Neural cell (in vitro differentiated cells): Measurements from ENCODE around the gene PSMC4. TPM values are rescaled to one million over a fixed set of nuclear protein-coding genes. Genes with fewer than 3 reads are reported as not detected.

Experiments used
- H2AFZ ChIP-seq: fragments of 200-600, 300-800 bp; sonication (generic), shearing (Covaris generic); 2 replicates; pipeline ENCODE4 v1.6.0; 2014; ENCODE audit warnings: low read depth, mild to moderate bottlenecking, antibody characterized with exemption, low read length, moderate library complexity
- H3F3A ChIP-seq: fragments of 200-600 bp; shearing (Covaris generic); 2 replicates; pipeline ENCODE4 v1.6.1; 2016; ENCODE audit warnings: mild to moderate bottlenecking, moderate library complexity, mixed read lengths, antibody characterized with exemption, low read length; ENCODE audit not compliant: insufficient read depth, poor library complexity, severe bottlenecking
- H3K27ac ChIP-seq: fragments of 200-600, 300-800 bp; sonication (generic), shearing (Covaris generic); 2 replicates; pipeline ENCODE4 v1.5.1; 2014; ENCODE audit warnings: mild to moderate bottlenecking, low read length, moderate library complexity
- H3K27me3 ChIP-seq: fragments of 300-800, 200-600 bp; sonication (generic), shearing (Covaris generic); 2 replicates; pipeline ENCODE4 v1.6.0; 2014; ENCODE audit warnings: mild to moderate bottlenecking, low read depth, low read length, moderate library complexity; ENCODE audit not compliant: insufficient read depth
- H3K36me3 ChIP-seq: fragments of 300-800, 200-600 bp; sonication (generic), shearing (Covaris generic); 2 replicates; pipeline ENCODE4 v1.5.1; 2014; ENCODE audit warnings: mild to moderate bottlenecking, antibody characterized with exemption, low read length, moderate library complexity; ENCODE audit not compliant: insufficient read depth
- H3K4me2 ChIP-seq: fragments of 300-800, 200-600 bp; sonication (generic), shearing (Covaris generic); 2 replicates; pipeline ENCODE4 v1.6.0; 2014; ENCODE audit warnings: mild to moderate bottlenecking, low read length
- H3K4me3 ChIP-seq: fragments of 300-800, 200-600 bp; sonication (generic), shearing (Covaris generic); 2 replicates; pipeline ENCODE4 v1.5.1; 2014; ENCODE audit warnings: mild to moderate bottlenecking, low read length, moderate library complexity
- H3K79me2 ChIP-seq: fragments of 200-600 bp; shearing (Covaris generic); replicated peaks from 2 replicates; pipeline ENCODE4 v1.6.0; 2014; ENCODE audit warnings: mild to moderate bottlenecking, low read length, moderate library complexity; ENCODE audit not compliant: insufficient read depth
- H3K9ac ChIP-seq: fragments of 300-800, 200-600 bp; sonication (generic), shearing (Covaris generic); 2 replicates; pipeline ENCODE4 v1.6.1; 2016; ENCODE audit warnings: mild to moderate bottlenecking, low read length, mixed read lengths
- H3K9me2 ChIP-seq: fragments of 200-600 bp; shearing (Covaris generic); 2 replicates; pipeline ENCODE4 v1.6.1; 2016; ENCODE audit warnings: mild to moderate bottlenecking, low read length, mixed read lengths; ENCODE audit not compliant: insufficient read depth
- H3K9me3 ChIP-seq: fragments of 200-600, 300-800 bp; sonication (generic), shearing (Covaris generic); 2 replicates; pipeline ENCODE4 v1.6.1; 2016; ENCODE audit warnings: mild to moderate bottlenecking, mixed run types, low read length, moderate library complexity, mixed read lengths
- H4K20me1 ChIP-seq: fragments of 200-600 bp; shearing (Covaris generic); 2 replicates; pipeline ENCODE4 v1.6.1; 2016; ENCODE audit warnings: mild to moderate bottlenecking, mixed run types; ENCODE audit not compliant: insufficient read depth
- CTCF ChIP-seq: fragments of 450-650 bp; IDR thresholded peaks from 2 replicates; pipeline ENCODE4 v1.5.1; 2014; ENCODE audit warnings: antibody characterized with exemption, mild to moderate bottlenecking, moderate library complexity; ENCODE audit not compliant: poor library complexity, severe bottlenecking
- EP300 ChIP-seq: fragments of 450-650 bp; conservative IDR thresholded peaks from 2 replicates; pipeline ENCODE4 v1.6.1; 2014; ENCODE audit warnings: antibody characterized with exemption, mild to moderate bottlenecking, moderate library complexity; ENCODE audit not compliant: poor library complexity, severe bottlenecking
- EZH2 ChIP-seq: fragments of 200-600, 300-800 bp; shearing (Covaris generic), sonication (generic); IDR thresholded peaks from 2 replicates; pipeline ENCODE4 v1.6.1; 2014; ENCODE audit warnings: antibody characterized with exemption, low read length, borderline replicate concordance, mild to moderate bottlenecking; ENCODE audit not compliant: insufficient read depth, poor library complexity, severe bottlenecking
- MXI1 ChIP-seq: fragments of 450-650 bp; conservative IDR thresholded peaks from 2 replicates; pipeline ENCODE4 v1.6.1; 2014; ENCODE audit warnings: antibody characterized with exemption, mild to moderate bottlenecking; ENCODE audit not compliant: poor library complexity, severe bottlenecking
- POLR2AphosphoS5 ChIP-seq: IDR thresholded peaks from 2 replicates; pipeline ENCODE4 v1.6.1; 2012
- RAD21 ChIP-seq: fragments of 450-650 bp; conservative IDR thresholded peaks from 2 replicates; pipeline ENCODE4 v1.6.1; 2014; ENCODE audit warnings: antibody characterized with exemption, mild to moderate bottlenecking, moderate library complexity
- REST ChIP-seq: IDR thresholded peaks from 2 replicates; pipeline ENCODE4 v1.6.1; 2012; ENCODE audit warnings: borderline replicate concordance
- SMC3 ChIP-seq: fragments of 450-650 bp; conservative IDR thresholded peaks from 2 replicates; pipeline ENCODE4 v1.6.1; 2014; ENCODE audit warnings: antibody characterized with exemption, mild to moderate bottlenecking, moderate library complexity; ENCODE audit not compliant: poor library complexity
- TAF1 ChIP-seq: IDR thresholded peaks from 2 replicates; pipeline ENCODE4 v1.6.1; 2012; ENCODE audit warnings: low read depth
- polyA plus RNA-seq: library from polyadenylated mRNA; depleted of rRNA; stranded (reverse); fragments of >200 nt; gene quantifications from 2 replicates; pipeline ENCODE4 v1.2.3, GENCODE V29; 2014

Gene PSMC4
- polyA plus RNA-seq, 1 donor from 2014 or later, result 151 TPM

DNA sequence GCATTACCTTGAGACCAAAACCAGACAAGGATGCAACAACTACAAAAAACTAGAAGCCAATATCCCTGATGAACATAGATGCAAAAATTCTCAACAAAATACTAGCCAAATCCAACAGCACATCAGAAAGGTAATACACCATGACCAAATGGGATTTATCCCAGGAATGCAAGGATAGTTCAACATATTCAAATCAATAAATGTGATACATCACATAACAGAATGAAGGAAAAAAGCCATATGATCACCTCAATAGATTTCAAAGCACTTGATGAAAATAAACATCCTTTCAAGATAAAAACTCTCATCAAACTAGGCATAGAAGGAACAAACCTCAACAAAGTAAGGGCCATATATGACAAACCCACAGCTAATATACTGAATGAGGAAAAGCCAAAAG is 15.7 kb downstream of the PSMC4 start:
- Histone ChIP-seq H3K36me3 (no peaks in the 10 kb centered on the region), H2AFZ (no peak overlapping the region), H3K79me2 (peaks cover 19% of the 10 kb centered on the region), H3F3A (no peaks in the 10 kb centered on the region), H3K27me3 (no peaks in the 10 kb centered on the region), H3K9me2 (no peaks in the 10 kb centered on the region), H3K9me3 (peaks cover 6% of the 10 kb centered on the region), H4K20me1 (no peaks in the 10 kb centered on the region), H3K27ac (no peak overlapping the region), H3K4me2 (no peak overlapping the region), H3K9ac (no peak overlapping the region), H3K4me3 (no peak overlapping the region)
- TF ChIP-seq RAD21, result no peak
- TF ChIP-seq POLR2AphosphoS5, result no peak

- Histone ChIP-seq H3K79me2 (peaks cover 19% of the 10 kb centered on the region), H2AFZ (no peak overlapping the region), H3K27ac (no peak overlapping the region), H3K9ac (no peak overlapping the region), H3K4me2 (no peak overlapping the region), H3K36me3 (no peaks in the 10 kb centered on the region), H3F3A (no peaks in the 10 kb centered on the region), H3K9me3 (peaks cover 6% of the 10 kb centered on the region), H4K20me1 (no peaks in the 10 kb centered on the region), H3K27me3 (no peaks in the 10 kb centered on the region), H3K9me2 (no peaks in the 10 kb centered on the region), H3K4me3 (no peak overlapping the region)
- TF ChIP-seq CTCF (no peak), POLR2AphosphoS5 (no peak), MXI1 (no peak), TAF1 (no peak), REST (no peak), EZH2 (no peak)
Measured at GRCh38 chr19:39987167-39987566, 16.2 kb downstream of the PSMC4 start.

DNA sequence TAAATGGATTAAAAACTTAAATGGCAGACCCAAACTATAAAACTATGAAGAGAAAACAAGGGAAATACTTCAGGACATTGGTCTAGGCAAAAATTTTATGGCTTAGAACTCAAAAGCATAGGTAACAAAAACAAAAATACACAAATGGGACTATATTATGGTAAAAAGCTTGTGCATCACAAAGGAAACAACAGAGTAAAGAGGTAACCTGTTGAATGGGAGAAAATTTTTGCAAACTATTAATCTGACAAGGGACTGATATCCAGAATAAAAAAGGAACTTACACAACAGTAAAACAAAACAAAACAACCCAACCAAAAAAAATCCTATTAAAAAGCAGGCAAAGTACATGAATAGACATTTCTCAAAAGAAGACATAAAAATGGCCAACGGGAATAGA is 16.6 kb downstream of the PSMC4 start:
- Histone ChIP-seq H4K20me1 (no peaks in the 10 kb centered on the region), H3K9me2 (no peaks in the 10 kb centered on the region), H3K4me3 (no peak overlapping the region), H2AFZ (no peak overlapping the region), H3F3A (no peaks in the 10 kb centered on the region), H3K4me2 (no peak overlapping the region), H3K9me3 (peaks cover 6% of the 10 kb centered on the region), H3K27ac (no peak overlapping the region), H3K9ac (no peak overlapping the region), H3K27me3 (no peaks in the 10 kb centered on the region), H3K79me2 (peaks cover 19% of the 10 kb centered on the region), H3K36me3 (no peaks in the 10 kb centered on the region)
- TF ChIP-seq EZH2, result no peak
- TF ChIP-seq CTCF, result no peak
- TF ChIP-seq POLR2AphosphoS5, result no peak
- TF ChIP-seq EP300, result no peak
- TF ChIP-seq TAF1, result no peak
- TF ChIP-seq RAD21, result no peak
- no peak for TF ChIP-seq MXI1
- TF ChIP-seq REST, result no peak
- no peak for TF ChIP-seq SMC3
